Ishikawa (cell line): ENCODE measurements around the gene EIF4ENIF1.

Source experiments
- CEBPB ChIP-seq: IDR thresholded peaks from 2 replicates; pipeline ENCODE4 v1.6.1; 2012
- CREB1 ChIP-seq: IDR thresholded peaks from 2 replicates; pipeline ENCODE4 v1.6.1; 2012; ENCODE audit warnings: low read depth
- EGR1 ChIP-seq: IDR thresholded peaks from 2 replicates; pipeline ENCODE4 v1.6.1; 2012
- EP300 ChIP-seq: IDR thresholded peaks from 2 replicates; pipeline ENCODE4 v1.6.1; 2012; ENCODE audit warnings: borderline replicate concordance
- FOXM1 ChIP-seq: IDR thresholded peaks from 2 replicates; pipeline ENCODE4 v1.6.1; 2012; ENCODE audit warnings: low read depth, borderline replicate concordance
- MAX ChIP-seq: IDR thresholded peaks from 2 replicates; pipeline ENCODE4 v1.6.1; 2012
- NFIC ChIP-seq: IDR thresholded peaks from 2 replicates; pipeline ENCODE4 v1.6.1; 2012
- RAD21 ChIP-seq: IDR thresholded peaks from 2 replicates; pipeline ENCODE4 v1.6.1; 2012; ENCODE audit warnings: low read depth
- REST ChIP-seq: IDR thresholded peaks from 2 replicates; pipeline ENCODE4 v1.6.1; 2012; ENCODE audit warnings: low read depth, mild to moderate bottlenecking
- TAF1 ChIP-seq: IDR thresholded peaks from 2 replicates; pipeline ENCODE4 v1.6.1; 2012; ENCODE audit warnings: low read depth, mild to moderate bottlenecking
- TCF12 ChIP-seq: IDR thresholded peaks from 2 replicates; pipeline ENCODE4 v1.6.1; 2012; ENCODE audit warnings: low read depth
- TEAD4 ChIP-seq: IDR thresholded peaks from 2 replicates; pipeline ENCODE4 v1.6.1; 2012
- USF1 ChIP-seq: IDR thresholded peaks from 2 replicates; pipeline ENCODE4 v1.6.1; 2012
- YY1 ChIP-seq: IDR thresholded peaks from 2 replicates; pipeline ENCODE4 v1.6.1; 2012; ENCODE audit warnings: low read depth
- ZBTB7A ChIP-seq: IDR thresholded peaks from 2 replicates; pipeline ENCODE4 v1.6.1; 2012; ENCODE audit warnings: low read depth

The EIF4ENIF1 gene

GRCh38 chr22:31431950-31432349 is 57.7 kb downstream of the EIF4ENIF1 start:
- no peak for TF ChIP-seq RAD21
- TF ChIP-seq TAF1: no peak
- no peak for TF ChIP-seq NFIC
- TF ChIP-seq EP300: no peak
- no peak for TF ChIP-seq USF1
- no peak for TF ChIP-seq FOXM1
- TF ChIP-seq TCF12: no peak
- no peak for TF ChIP-seq MAX
- no peak for TF ChIP-seq TEAD4
- TF ChIP-seq EGR1: no peak
- TF ChIP-seq ZBTB7A: no peak
- TF ChIP-seq CEBPB: no peak
- no peak for TF ChIP-seq REST
- TF ChIP-seq YY1: no peak
- no peak for TF ChIP-seq CREB1

GRCh38 chr22:31425331-31426050 is 64.2 kb downstream of the EIF4ENIF1 start:
- TF ChIP-seq EP300: no peak
- TF ChIP-seq TCF12: no peak
- TF ChIP-seq ZBTB7A: no peak
- no peak for TF ChIP-seq FOXM1
- no peak for TF ChIP-seq TAF1
- TF ChIP-seq USF1: no peak
- no peak for TF ChIP-seq RAD21
- TF ChIP-seq CEBPB: no peak
- TF ChIP-seq NFIC: no peak
- no peak for TF ChIP-seq CREB1
- no peak for TF ChIP-seq REST
- TF ChIP-seq EGR1: no peak
- TF ChIP-seq MAX: no peak
- no peak for TF ChIP-seq TEAD4
- TF ChIP-seq YY1: no peak

- TF ChIP-seq ZBTB7A: no peak
- no peak for TF ChIP-seq TCF12
- TF ChIP-seq EP300: no peak
- no peak for TF ChIP-seq USF1
- TF ChIP-seq CEBPB: no peak
- TF ChIP-seq TAF1: no peak
- TF ChIP-seq MAX: no peak
- TF ChIP-seq TEAD4: no peak
- TF ChIP-seq RAD21: no peak
- no peak for TF ChIP-seq FOXM1
Observed at GRCh38 chr22:31400023-31400397, 89.6 kb downstream of the EIF4ENIF1 start.

- TF ChIP-seq USF1: peak; percentile 36; the same call in 1 of the 2 replicates
- peak; percentile 76 for TF ChIP-seq NFIC
- TF ChIP-seq RAD21: no peak; the same call in 1 of the 2 replicates
- 0 out of 2 replicates have a peak, but pooled peaks have one; percentile 56 for TF ChIP-seq YY1
- TF ChIP-seq ZBTB7A: peak; percentile 85
- no peak for TF ChIP-seq REST
- peak; percentile 43 for TF ChIP-seq TEAD4
- TF ChIP-seq FOXM1: 0 out of 2 replicates have a peak, but pooled peaks have one; percentile 14
- peak; percentile 95 for TF ChIP-seq TAF1
- no peak for TF ChIP-seq EP300
- no peak for TF ChIP-seq CEBPB
- TF ChIP-seq TCF12: peak; percentile 36; the same call in 1 of the 2 replicates
- no peak for TF ChIP-seq CREB1
- TF ChIP-seq MAX: peak; percentile 89
- no peak for TF ChIP-seq EGR1
Observed at GRCh38 chr22:31399211-31400022, 90.2 kb downstream of the EIF4ENIF1 start, which contains the start of gene DRG1. TSS of gene DRG1 (plus strand) at chr22:31399604. CDS start at chr22:31399684, 80 bp downstream.
